GM19463 (cell line): ENCODE measurements around the gene LIN28B.
A peak's percentile ranks its signal among the peaks of the same experiment; 100 is the strongest.
"Not testable (repeated sequence)": the region's sequence is repeated elsewhere in the genome, so short reads cannot be mapped to it uniquely, and the experiment has no call there.

ENCODE experiments used
- ATAC-seq: cut with Tn5 transposase; IDR thresholded peaks from one replicate; pipeline ENCODE4 v1.9.1; 2021; ENCODE audit warnings: mild to moderate bottlenecking, moderate library complexity; ENCODE audit not compliant: unreplicated experiment

Gene LIN28B

GRCh38 chr6:105066233-105066632, 109.3 kb downstream of the LIN28B start:
- ATAC-seq: no peak

GRCh38 chr6:105066836-105067235, 109.9 kb downstream of the LIN28B start:
- ATAC-seq: no peak

GRCh38 chr6:105067329-105067728, 110.4 kb downstream of the LIN28B start:
- ATAC-seq: no peak

- no peak for ATAC-seq
Observed at GRCh38 chr6:105068407-105068806, 111.5 kb downstream of the LIN28B start.

GRCh38 chr6:105069821-105070445, 113.0 kb downstream of the LIN28B start:
- no peak for ATAC-seq

- ATAC-seq: no peak
Observed at GRCh38 chr6:105072798-105073199, 115.9 kb downstream of the LIN28B start.

GRCh38 chr6:105075210-105075609, 118.3 kb downstream of the LIN28B start:
- ATAC-seq: no peak

- not testable (repeated sequence) for ATAC-seq
Observed at GRCh38 chr6:105076418-105076817, 119.5 kb downstream of the LIN28B start.

GRCh38 chr6:105077596-105078385, 120.9 kb downstream of the LIN28B start:
- peak; percentile 48 for ATAC-seq

GRCh38 chr6:105078386-105078708, 121.4 kb downstream of the LIN28B start:
- ATAC-seq: no peak

- ATAC-seq: no peak
Observed at GRCh38 chr6:105080279-105080678, 123.4 kb downstream of the LIN28B start.

- ATAC-seq: not testable (repeated sequence)
Observed at GRCh38 chr6:105081662-105082061, 124.8 kb downstream of the LIN28B start.

- peak; percentile 76 for ATAC-seq
Observed at GRCh38 chr6:105087571-105088211, 130.8 kb downstream of the LIN28B start.

GRCh38 chr6:105091140-105091829, 134.4 kb downstream of the LIN28B start:
- ATAC-seq: no peak

GRCh38 chr6:105094133-105094640, 137.3 kb downstream of the LIN28B start:
- no peak for ATAC-seq

- ATAC-seq: no peak
Observed at GRCh38 chr6:105095139-105095538, 138.2 kb downstream of the LIN28B start.

GRCh38 chr6:105097288-105097687, 140.4 kb downstream of the LIN28B start:
- no peak for ATAC-seq

GRCh38 chr6:105099371-105099770, 142.5 kb downstream of the LIN28B start:
- ATAC-seq: no peak

- no peak for ATAC-seq
Observed at GRCh38 chr6:105102186-105102585, 145.3 kb downstream of the LIN28B start.

- ATAC-seq: no peak
Observed at GRCh38 chr6:105105094-105105493, 148.2 kb downstream of the LIN28B start.

- ATAC-seq: no peak
Observed at GRCh38 chr6:105106260-105106659, 149.4 kb downstream of the LIN28B start.
